Panc1 (cell line): ENCODE data around the gene METTL23.
"Not testable (repeated sequence)": the region's sequence is repeated elsewhere in the genome, so short reads cannot be mapped to it uniquely, and the experiment has no call there.

Experiments
- CTCF ChIP-seq: fragments of 450-650 bp; IDR thresholded peaks from 2 replicates; pipeline ENCODE4 v1.5.1; 2017; ENCODE audit warnings: mild to moderate bottlenecking
- SIN3A ChIP-seq: IDR thresholded peaks from 2 replicates; pipeline ENCODE4 v1.6.1; 2012; ENCODE audit warnings: low read depth, mild to moderate bottlenecking, low read length, moderate library complexity, borderline replicate concordance; ENCODE audit not compliant: insufficient read depth

GRCh38 chr17:76698466-76698977 lies 28.1 kb upstream of the METTL23 start:
- not testable (repeated sequence) for TF ChIP-seq CTCF, SIN3A
